Islet of Langerhans (tissue), 1 donor: ENCODE results near the gene UCP3.

ENCODE experiments used
- FAIRE-seq: peaks from one replicate; lab custom pipeline; 2011; peaks lifted over from hg19 to GRCh38; lab: Jason Lieb, UNC

UCP3 gene

GRCh38 chr11:73977856-73978519 lies 30.9 kb downstream of the UCP3 start:
- no peak for FAIRE-seq

- FAIRE-seq = no peak
Measured at GRCh38 chr11:73976451-73977151, 32.3 kb downstream of the UCP3 start.

GRCh38 chr11:73975479-73975757 lies 33.5 kb downstream of the UCP3 start:
- FAIRE-seq = no peak

- FAIRE-seq = no peak
Measured at GRCh38 chr11:73974604-73975478, 34.0 kb downstream of the UCP3 start.

GRCh38 chr11:73972620-73973449 lies 36.0 kb downstream of the UCP3 start:
- FAIRE-seq = no peak

- no peak for FAIRE-seq
Measured at GRCh38 chr11:73972187-73972586, 36.7 kb downstream of the UCP3 start.

GRCh38 chr11:73971175-73971719 lies 37.6 kb downstream of the UCP3 start:
- FAIRE-seq = no peak

- no peak for FAIRE-seq
Measured at GRCh38 chr11:73969991-73970800, 38.7 kb downstream of the UCP3 start.

- no peak for FAIRE-seq
Measured at GRCh38 chr11:73969091-73969490, 39.8 kb downstream of the UCP3 start.

GRCh38 chr11:73968356-73968966 lies 40.4 kb downstream of the UCP3 start:
- no peak for FAIRE-seq

- FAIRE-seq = no peak
Measured at GRCh38 chr11:73965764-73966121, 43.1 kb downstream of the UCP3 start.

- FAIRE-seq = no peak
Measured at GRCh38 chr11:73965076-73965763, 43.7 kb downstream of the UCP3 start.

GRCh38 chr11:73963861-73964260 lies 45.0 kb downstream of the UCP3 start:
- FAIRE-seq = no peak

GRCh38 chr11:73962101-73962705 lies 46.7 kb downstream of the UCP3 start:
- FAIRE-seq = no peak

- no peak for FAIRE-seq
Measured at GRCh38 chr11:73961321-73961720, 47.6 kb downstream of the UCP3 start.

GRCh38 chr11:73958521-73959141 lies 50.3 kb downstream of the UCP3 start:
- FAIRE-seq = no peak

- no peak for FAIRE-seq
Measured at GRCh38 chr11:73957654-73958361, 51.1 kb downstream of the UCP3 start.

- FAIRE-seq = no peak
Measured at GRCh38 chr11:73956876-73957653, 51.8 kb downstream of the UCP3 start.
